Liver (tissue), 3 donors: ENCODE results near the gene PDLIM3.

Experiments
- JUND ChIP-seq, 2 donors: IDR thresholded peaks; 2 replicates each; pipeline ENCODE4 v1.6.1; 2016; ENCODE audit warnings: antibody characterized with exemption in 2 of 2
- RAD21 ChIP-seq, 2 donors: IDR thresholded peaks; 2 replicates each; pipeline ENCODE4 v1.6.1; 2016; ENCODE audit warnings: antibody characterized with exemption in 2 of 2, mild to moderate bottlenecking in 2 of 2
- TAF1 ChIP-seq: conservative IDR thresholded peaks from 2 replicates; pipeline ENCODE4 v1.6.1; 2016; ENCODE audit warnings: antibody characterized with exemption, mild to moderate bottlenecking
- TF ChIP-seq, protein P1 (sequence below): IDR thresholded peaks from 2 replicates; pipeline ENCODE4 v1.6.1; 2016; ENCODE audit warnings: antibody characterized with exemption
- TF ChIP-seq, protein P2 (sequence below): fragments of 150-350 bp; IDR thresholded peaks from 2 replicates; pipeline ENCODE4 v1.5.1; 2017; ENCODE audit warnings: improper control_type of control experiment, low read depth, low read length; ENCODE audit not compliant: missing input control
- TF ChIP-seq, protein P3 (sequence below): IDR thresholded peaks from 2 replicates; pipeline ENCODE4 v1.6.1; 2016; ENCODE audit warnings: antibody characterized with exemption, mild to moderate bottlenecking
- donor health status: healthy.
- donor health status: healthy.

DNA sequence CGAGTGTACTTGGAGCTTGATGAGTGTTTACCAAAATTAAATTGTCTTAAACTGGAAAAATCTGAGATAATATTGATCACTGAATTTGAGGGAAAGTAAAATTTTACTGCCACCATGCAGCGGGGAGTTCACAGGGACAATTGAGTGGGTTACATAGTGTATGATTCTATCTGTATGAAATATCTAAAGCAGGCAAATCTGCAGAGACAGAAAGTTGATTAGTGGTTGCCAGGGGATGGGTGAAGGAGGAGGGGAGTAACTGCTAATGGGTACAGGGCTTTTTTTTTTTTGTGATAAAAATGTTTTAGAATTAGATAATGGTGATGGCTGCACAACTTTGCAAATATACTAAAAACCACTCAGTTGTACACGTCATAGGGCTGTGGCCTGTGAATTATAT, 35.4 kb upstream of the PDLIM3 start:
- TF ChIP-seq, protein P1, sequence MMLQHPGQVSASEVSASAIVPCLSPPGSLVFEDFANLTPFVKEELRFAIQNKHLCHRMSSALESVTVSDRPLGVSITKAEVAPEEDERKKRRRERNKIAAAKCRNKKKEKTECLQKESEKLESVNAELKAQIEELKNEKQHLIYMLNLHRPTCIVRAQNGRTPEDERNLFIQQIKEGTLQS, result no peak
- TF ChIP-seq, protein P2, sequence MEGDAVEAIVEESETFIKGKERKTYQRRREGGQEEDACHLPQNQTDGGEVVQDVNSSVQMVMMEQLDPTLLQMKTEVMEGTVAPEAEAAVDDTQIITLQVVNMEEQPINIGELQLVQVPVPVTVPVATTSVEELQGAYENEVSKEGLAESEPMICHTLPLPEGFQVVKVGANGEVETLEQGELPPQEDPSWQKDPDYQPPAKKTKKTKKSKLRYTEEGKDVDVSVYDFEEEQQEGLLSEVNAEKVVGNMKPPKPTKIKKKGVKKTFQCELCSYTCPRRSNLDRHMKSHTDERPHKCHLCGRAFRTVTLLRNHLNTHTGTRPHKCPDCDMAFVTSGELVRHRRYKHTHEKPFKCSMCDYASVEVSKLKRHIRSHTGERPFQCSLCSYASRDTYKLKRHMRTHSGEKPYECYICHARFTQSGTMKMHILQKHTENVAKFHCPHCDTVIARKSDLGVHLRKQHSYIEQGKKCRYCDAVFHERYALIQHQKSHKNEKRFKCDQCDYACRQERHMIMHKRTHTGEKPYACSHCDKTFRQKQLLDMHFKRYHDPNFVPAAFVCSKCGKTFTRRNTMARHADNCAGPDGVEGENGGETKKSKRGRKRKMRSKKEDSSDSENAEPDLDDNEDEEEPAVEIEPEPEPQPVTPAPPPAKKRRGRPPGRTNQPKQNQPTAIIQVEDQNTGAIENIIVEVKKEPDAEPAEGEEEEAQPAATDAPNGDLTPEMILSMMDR, result no peak
- TF ChIP-seq TAF1 (no peak), JUND (IDR thresholded peaks at IDR 0.05) (no peak), RAD21 (IDR thresholded peaks at IDR 0.05) (no peak)
- TF ChIP-seq, protein P3, sequence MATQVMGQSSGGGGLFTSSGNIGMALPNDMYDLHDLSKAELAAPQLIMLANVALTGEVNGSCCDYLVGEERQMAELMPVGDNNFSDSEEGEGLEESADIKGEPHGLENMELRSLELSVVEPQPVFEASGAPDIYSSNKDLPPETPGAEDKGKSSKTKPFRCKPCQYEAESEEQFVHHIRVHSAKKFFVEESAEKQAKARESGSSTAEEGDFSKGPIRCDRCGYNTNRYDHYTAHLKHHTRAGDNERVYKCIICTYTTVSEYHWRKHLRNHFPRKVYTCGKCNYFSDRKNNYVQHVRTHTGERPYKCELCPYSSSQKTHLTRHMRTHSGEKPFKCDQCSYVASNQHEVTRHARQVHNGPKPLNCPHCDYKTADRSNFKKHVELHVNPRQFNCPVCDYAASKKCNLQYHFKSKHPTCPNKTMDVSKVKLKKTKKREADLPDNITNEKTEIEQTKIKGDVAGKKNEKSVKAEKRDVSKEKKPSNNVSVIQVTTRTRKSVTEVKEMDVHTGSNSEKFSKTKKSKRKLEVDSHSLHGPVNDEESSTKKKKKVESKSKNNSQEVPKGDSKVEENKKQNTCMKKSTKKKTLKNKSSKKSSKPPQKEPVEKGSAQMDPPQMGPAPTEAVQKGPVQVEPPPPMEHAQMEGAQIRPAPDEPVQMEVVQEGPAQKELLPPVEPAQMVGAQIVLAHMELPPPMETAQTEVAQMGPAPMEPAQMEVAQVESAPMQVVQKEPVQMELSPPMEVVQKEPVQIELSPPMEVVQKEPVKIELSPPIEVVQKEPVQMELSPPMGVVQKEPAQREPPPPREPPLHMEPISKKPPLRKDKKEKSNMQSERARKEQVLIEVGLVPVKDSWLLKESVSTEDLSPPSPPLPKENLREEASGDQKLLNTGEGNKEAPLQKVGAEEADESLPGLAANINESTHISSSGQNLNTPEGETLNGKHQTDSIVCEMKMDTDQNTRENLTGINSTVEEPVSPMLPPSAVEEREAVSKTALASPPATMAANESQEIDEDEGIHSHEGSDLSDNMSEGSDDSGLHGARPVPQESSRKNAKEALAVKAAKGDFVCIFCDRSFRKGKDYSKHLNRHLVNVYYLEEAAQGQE, result no peak
